ENCODE data around the gene SPDYE1.
A peak's percentile ranks its signal among the peaks of the same experiment; 100 is the strongest.
"Not testable (repeated sequence)": the region's sequence is repeated elsewhere in the genome, so short reads cannot be mapped to it uniquely, and the experiment has no call there.

SPDYE1 gene

GRCh38 chr7:43992896-43993295 is 4.8 kb upstream of the SPDYE1 start:
- DNase-seq, result not testable (repeated sequence)

- not testable (repeated sequence) for DNase-seq
Observed at GRCh38 chr7:43994681-43995080, 3.0 kb upstream of the SPDYE1 start.

GRCh38 chr7:44012081-44012480 is 14.4 kb downstream of the SPDYE1 start:
- not testable (repeated sequence) for DNase-seq

- DNase-seq, result not testable (repeated sequence)
Observed at GRCh38 chr7:44015090-44015489, 17.4 kb downstream of the SPDYE1 start.

GRCh38 chr7:44018857-44019807 is 21.4 kb downstream of the SPDYE1 start:
- DNase-seq, result peak; percentile 85

GRCh38 chr7:44019825-44020224 is 22.1 kb downstream of the SPDYE1 start:
- not testable (repeated sequence) for DNase-seq

GRCh38 chr7:44022069-44022468 is 24.4 kb downstream of the SPDYE1 start:
- DNase-seq, result not testable (repeated sequence)

- not testable (repeated sequence) for DNase-seq
Observed at GRCh38 chr7:44022796-44023467, 25.2 kb downstream of the SPDYE1 start.

GRCh38 chr7:44029433-44029832 is 31.7 kb downstream of the SPDYE1 start:
- not testable (repeated sequence) for DNase-seq

- DNase-seq, result not testable (repeated sequence)
Observed at GRCh38 chr7:44030029-44030428, 32.3 kb downstream of the SPDYE1 start.

- not testable (repeated sequence) for DNase-seq
Observed at GRCh38 chr7:44031319-44031718, 33.6 kb downstream of the SPDYE1 start.

GRCh38 chr7:44032031-44032430 is 34.3 kb downstream of the SPDYE1 start:
- DNase-seq, result not testable (repeated sequence)

- DNase-seq, result not testable (repeated sequence)
Observed at GRCh38 chr7:44033971-44034844, 36.5 kb downstream of the SPDYE1 start.

GRCh38 chr7:44036364-44036763 is 38.7 kb downstream of the SPDYE1 start:
- not testable (repeated sequence) for DNase-seq

- DNase-seq, result not testable (repeated sequence)
Observed at GRCh38 chr7:44037951-44038350, 40.3 kb downstream of the SPDYE1 start.

- DNase-seq, result not testable (repeated sequence)
Observed at GRCh38 chr7:44038553-44038952, 40.9 kb downstream of the SPDYE1 start.

GRCh38 chr7:44038961-44039558 is 41.4 kb downstream of the SPDYE1 start:
- peak; percentile 76 for DNase-seq

GRCh38 chr7:44039800-44040492 is 42.2 kb downstream of the SPDYE1 start:
- not testable (repeated sequence) for DNase-seq

GRCh38 chr7:44040493-44040891 is 42.8 kb downstream of the SPDYE1 start:
- DNase-seq, result peak; percentile 38

- no peak for DNase-seq
Observed at GRCh38 chr7:44042221-44042620, 44.5 kb downstream of the SPDYE1 start.

- peak; percentile 19 for DNase-seq
Observed at GRCh38 chr7:44043902-44044301, 46.2 kb downstream of the SPDYE1 start.

Measured in right kidney (tissue), 1 donor.